Left colon (tissue), 2 donors: ENCODE results near the gene DNAJB6. TPM values are rescaled to one million over a fixed set of nuclear protein-coding genes. Genes with fewer than 3 reads are reported as not detected.

Experiments
- ATAC-seq: fragments of 200-7000 bp; cut with Tn5 transposase; one replicate; pipeline ENCODE4 v1.9.1; 2020; ENCODE audit warnings: mild to moderate bottlenecking, moderate library complexity
- DNase-seq, 2 donors: peaks; one replicate each; pipeline ENCODE4 v3.0.0-alpha.2; 2020
- intact Hi-C, 2 donors: fragments of 100-400 bp; cut with DNase I in 1 of 2; cut with micrococcal nuclease in 1 of 2; formaldehyde crosslinking; loops; one replicate each; pipeline versions ENCODE4 v1.11.2 to v1.14.0; 2022; cut with DNase I, micrococcal nuclease
- total RNA-seq, 2 donors: library from RNA; stranded (reverse); fragmentation: NEBNext Ultra II Directional; extraction: Animal tissue kit (Norgen Biotek cat#: 25700); gene quantifications; one replicate each; pipeline ENCODE4 v1.2.1, GENCODE V29; 2021
- donor health status: DM: no; HTN: no; CAD: no.
- donor health status: DM: yes; HTN: yes; CAD: no.

The DNAJB6 gene
- total RNA-seq, 2 donors from 2014 or later, result 68.8 to 83.5 TPM

- DNase-seq (peak; percentile 24 to 52), ATAC-seq (peak; percentile 62)
- intact Hi-C loops, result no loop called here
These were observed 96.3 kb downstream of the DNAJB6 start for GRCh38 chr7:157432957-157433576.

- DNase-seq (peak in 1 of 2 donors; percentile 5), ATAC-seq (no peak)
- intact Hi-C loops, result no loop called here
These were observed 96.8 kb downstream of the DNAJB6 start for GRCh38 chr7:157433628-157434027.

GRCh38 chr7:157434231-157434630 is 97.4 kb downstream of the DNAJB6 start:
- DNase-seq, result peak in 1 of 2 donors; percentile 1
- intact Hi-C loops, result no loop called here
- no peak for ATAC-seq

GRCh38 chr7:157434701-157435100 is 97.9 kb downstream of the DNAJB6 start:
- DNase-seq (peak in 1 of 2 donors; percentile 13), ATAC-seq (no peak)
- intact Hi-C loops, result no loop called here

DNA sequence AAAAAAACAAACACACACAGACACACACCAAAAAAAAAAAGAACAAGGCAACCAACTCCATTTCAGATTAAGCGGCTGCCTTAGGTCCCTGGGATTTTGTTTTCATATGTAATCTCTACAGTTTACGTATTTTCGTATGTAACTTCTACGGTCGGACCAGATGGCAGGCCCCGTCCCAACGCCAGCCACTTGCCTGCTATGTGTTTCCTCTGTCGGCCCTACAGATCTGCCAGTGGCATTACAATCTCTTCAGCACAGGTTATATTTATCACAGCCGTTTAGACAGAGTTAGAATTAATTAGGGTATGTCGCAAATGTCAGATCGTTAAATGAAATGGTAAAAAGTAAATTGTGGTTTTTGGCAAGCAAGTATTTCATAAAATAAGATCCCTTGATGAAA is 99.3 kb downstream of the DNAJB6 start:
- intact Hi-C loops, result no loop called here
- ATAC-seq (no peak), DNase-seq (peak in 1 of 2 donors; percentile 2)

GRCh38 chr7:157436763-157437480 is 100.1 kb downstream of the DNAJB6 start:
- no peak for ATAC-seq
- DNase-seq, result no peak
- intact Hi-C loops, result no loop called here

GRCh38 chr7:157437519-157438061 is 100.8 kb downstream of the DNAJB6 start:
- ATAC-seq (no peak), DNase-seq (no peak)
- intact Hi-C loops, result no loop called here

- peak in 1 of 2 donors; percentile 10 for DNase-seq
- ATAC-seq, result no peak
- intact Hi-C loops, result no loop called here
These were observed 101.6 kb downstream of the DNAJB6 start for GRCh38 chr7:157438121-157439025.

DNA sequence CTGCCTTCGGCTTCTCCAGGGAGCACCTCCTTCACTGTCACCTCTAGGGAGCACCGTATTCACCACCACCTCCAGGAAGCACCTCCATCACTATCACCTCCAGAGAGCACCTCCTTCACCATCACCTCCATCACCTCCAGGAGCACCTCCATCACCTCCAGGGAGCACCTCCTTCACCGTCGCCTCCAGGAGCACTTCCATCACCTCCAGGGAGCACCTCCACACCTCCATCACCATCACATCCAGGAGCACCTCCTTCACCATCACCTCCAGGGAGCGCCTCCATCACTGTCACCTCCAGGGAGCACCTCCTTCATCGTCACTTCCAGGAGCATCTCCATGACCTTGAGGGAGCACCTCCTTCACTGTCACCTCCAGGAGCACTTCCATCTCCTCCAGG is 102.3 kb downstream of the DNAJB6 start:
- ATAC-seq (no peak), DNase-seq (no peak)
- intact Hi-C loops, result no loop called here

- intact Hi-C loops, result no loop called here
- no peak for ATAC-seq
- no peak for DNase-seq
These were observed 103.0 kb downstream of the DNAJB6 start for GRCh38 chr7:157439761-157440160.

- intact Hi-C loops, result no loop called here
- DNase-seq (peak in 1 of 2 donors; percentile 8), ATAC-seq (no peak)
These were observed 103.7 kb downstream of the DNAJB6 start for GRCh38 chr7:157440346-157441022.

DNA sequence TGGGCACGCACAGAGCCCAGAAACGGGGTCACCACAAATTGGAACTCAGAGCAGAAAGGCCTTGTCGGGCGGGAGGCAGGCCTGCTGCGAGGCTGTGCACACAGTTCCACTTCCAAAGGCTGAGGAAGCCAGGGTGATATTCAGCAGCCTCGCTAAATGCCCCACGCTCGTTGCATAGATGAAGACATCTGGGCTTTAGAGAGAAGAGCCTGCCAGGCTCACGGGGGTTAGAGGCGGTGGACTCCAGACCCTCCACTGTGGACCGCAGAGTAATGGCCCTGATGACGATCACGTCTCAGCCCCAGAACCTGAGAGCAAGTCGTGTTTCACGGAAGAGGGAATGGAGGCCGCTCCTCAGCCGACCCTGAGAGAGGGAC is 104.2 kb downstream of the DNAJB6 start:
- DNase-seq, result no peak
- intact Hi-C loops, result no loop called here
- no peak for ATAC-seq

DNA sequence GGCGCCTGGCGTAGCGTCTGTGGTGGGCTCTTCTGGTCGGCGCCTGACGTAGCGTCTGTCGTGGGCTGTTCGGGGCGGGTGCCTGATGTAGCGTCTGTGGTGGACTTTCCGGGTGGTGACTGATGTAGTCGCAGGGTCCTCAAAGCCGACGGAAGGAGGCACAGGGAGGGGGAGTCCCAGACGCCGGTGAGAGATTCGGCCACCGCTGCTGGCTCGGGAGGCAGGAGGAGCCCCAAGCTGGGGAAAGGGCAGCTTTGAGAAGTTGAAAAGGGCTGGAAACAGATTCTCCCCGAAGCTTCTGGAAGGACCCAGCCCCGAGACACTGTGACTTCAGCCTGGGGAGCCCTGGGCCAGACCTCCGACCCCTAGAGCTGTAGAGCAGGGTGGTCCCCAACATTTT is 105.7 kb downstream of the DNAJB6 start:
- DNase-seq, result peak in 1 of 2 donors; percentile 14
- intact Hi-C loops, result no loop called here
- ATAC-seq, result no peak

- intact Hi-C loops, result no loop called here
- DNase-seq, result peak in 1 of 2 donors; percentile 18
These were observed 106.4 kb downstream of the DNAJB6 start for GRCh38 chr7:157442993-157443831.

GRCh38 chr7:157444011-157444842 is 107.4 kb downstream of the DNAJB6 start:
- DNase-seq (peak in 1 of 2 donors; percentile 17), ATAC-seq (no peak)
- intact Hi-C loops, result no loop called here

More at GRCh38 chr7:157442993-157443831, 106.4 kb downstream of the DNAJB6 start:
- ATAC-seq, result no peak

GRCh38 chr7:157444843-157445135 is 108.0 kb downstream of the DNAJB6 start:
- intact Hi-C loops, result no loop called here

GRCh38 chr7:157445246-157445955 is 108.6 kb downstream of the DNAJB6 start:
- DNase-seq (peak in 1 of 2 donors; percentile 7), ATAC-seq (no peak)
- intact Hi-C loops, result no loop called here

More at GRCh38 chr7:157444843-157445135, 108.0 kb downstream of the DNAJB6 start:
- ATAC-seq (no peak), DNase-seq (peak in 1 of 2 donors; percentile 12)
